8988T (cell line): ENCODE results near the gene OR8D4.
"Not testable (repeated sequence)": the region's sequence is repeated elsewhere in the genome, so short reads cannot be mapped to it uniquely, and the experiment has no call there.

ENCODE experiments used
- DNase-seq: peaks from one replicate; pipeline ENCODE4 v3.0.0; 2011

The OR8D4 gene

DNA sequence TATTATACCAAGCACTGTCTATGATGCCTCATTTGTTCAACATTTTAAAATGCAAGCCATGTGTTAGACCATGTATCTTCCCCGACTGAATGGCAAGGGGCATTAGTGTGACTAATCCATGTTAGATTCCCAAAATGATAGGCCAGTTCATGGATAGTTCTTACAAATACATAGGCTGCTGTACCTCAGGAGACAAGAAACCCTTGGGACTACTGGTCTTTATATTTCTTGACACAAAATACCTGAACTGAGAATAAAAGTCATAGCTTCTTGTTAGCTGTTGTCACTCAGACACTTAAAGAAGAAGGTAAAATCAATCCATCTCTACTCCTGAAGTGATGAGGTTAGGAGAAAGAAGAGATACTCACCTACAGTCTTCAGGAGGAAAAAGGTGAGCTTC lies at the start of gene OR8D4:
Gene OR8D4 (plus strand): TSS at position 301 of the 400 bp plus-strand sequence. CDS start 4,265 bp downstream, outside the sequence.
- no peak for DNase-seq

DNA sequence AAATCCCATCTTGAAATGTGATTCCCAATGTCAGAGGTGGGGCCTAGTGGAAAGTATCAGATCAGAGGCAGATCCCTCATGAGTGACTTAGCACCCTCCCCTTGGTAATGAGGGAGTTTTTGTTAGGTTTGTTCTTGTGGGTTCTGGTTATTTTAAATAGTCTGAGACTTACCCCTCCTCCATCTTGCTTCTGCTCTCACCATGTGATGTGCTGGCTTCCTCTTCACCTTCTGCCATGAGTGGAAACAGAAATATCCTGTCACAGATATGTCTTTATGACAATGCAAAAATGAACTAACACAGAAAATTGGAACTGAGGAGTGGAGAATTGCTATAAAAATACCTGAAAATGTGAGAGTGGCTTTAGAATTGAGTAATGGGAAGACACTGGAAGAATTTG lies 49.6 kb upstream of the OR8D4 start:
- DNase-seq: no peak

DNA sequence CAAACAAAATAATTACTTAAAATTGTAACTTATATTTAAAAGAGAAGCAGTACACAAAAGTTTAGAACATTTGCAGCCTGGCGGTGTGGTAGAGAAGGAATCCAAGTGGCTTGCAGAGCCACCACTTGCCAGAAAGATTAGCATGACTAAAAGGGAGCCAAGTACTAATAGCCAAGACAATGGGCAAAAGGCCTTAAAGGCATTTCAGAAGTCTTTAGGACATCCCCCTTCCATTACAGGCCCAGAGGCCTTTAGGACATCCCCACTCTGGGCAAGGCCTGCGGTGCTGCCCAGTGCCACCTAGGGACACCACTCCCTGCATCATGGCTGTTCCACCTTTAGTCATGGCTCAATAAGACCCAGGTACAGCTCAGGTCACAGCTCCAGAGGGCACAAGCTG lies 48.9 kb upstream of the OR8D4 start:
- DNase-seq: no peak

- no peak for DNase-seq
Measured at GRCh38 chr11:123856444-123856843, 45.5 kb upstream of the OR8D4 start.

GRCh38 chr11:123859731-123860130 lies 42.2 kb upstream of the OR8D4 start:
- DNase-seq: no peak

DNA sequence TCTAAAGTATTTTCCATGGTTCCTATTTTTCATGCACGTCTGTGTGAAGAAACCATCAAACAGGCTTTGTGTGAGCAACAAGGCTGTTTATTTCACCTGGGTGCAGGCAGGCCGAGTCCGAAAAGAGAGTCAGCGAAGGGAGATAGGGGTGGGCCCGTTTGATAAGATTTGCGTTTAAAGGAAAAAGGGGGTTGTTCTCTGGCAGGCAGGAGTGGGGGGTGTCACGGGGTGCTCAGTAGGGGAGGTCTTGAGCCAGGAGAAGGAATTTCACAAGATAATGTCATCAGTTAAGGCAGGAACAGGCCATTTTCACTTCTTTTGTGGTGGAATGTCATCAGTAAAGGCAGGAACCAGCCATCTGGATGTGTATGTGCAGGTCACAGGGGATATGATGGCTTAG lies 36.7 kb upstream of the OR8D4 start:
- DNase-seq: not testable (repeated sequence)

DNA sequence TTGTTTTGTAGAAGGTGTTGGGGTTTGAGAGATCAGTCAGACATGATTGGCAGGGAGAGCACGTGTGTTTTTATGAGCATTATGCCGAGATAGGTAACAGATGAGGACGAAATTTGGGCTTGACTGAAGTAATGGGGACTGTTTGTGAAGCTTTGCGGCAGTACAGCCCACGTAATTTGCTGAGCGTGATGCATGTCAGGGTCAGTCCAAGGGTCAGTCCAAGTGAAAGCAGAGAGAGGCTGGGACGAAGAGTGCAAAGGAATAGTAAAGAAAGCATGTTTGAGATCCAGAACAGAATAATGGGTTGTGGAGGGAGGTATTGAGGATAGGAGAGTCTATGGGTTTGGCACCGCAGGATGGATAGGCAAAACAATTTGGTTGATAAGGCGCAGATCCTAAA lies 34.2 kb upstream of the OR8D4 start:
- not testable (repeated sequence) for DNase-seq

- DNase-seq: no peak
Measured at GRCh38 chr11:123880912-123881311, 21.1 kb upstream of the OR8D4 start.

DNA sequence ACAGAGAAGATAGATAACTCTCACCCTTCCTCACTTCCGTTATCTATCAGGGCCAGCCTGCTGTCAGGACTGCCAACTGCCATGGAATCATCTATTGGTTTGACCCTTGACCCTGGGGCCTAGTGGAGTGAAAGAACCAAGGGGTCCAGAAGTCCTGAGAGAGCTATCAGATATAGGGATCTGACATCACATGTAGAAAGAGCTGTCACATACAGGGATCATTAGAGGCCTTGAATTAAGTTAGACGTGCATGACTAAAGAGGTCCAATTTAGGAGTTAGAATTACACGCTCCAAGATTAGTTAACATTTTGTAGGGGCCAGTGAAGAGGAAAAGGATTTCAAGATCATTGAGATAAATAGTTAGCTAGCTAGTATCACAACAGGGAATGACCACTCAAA lies 16.4 kb upstream of the OR8D4 start, which contains the start of gene TMEM225:
Gene TMEM225 (minus strand): TSS at position 101 of the 400 bp plus-strand sequence. CDS start 245 bp downstream, outside the sequence.
- DNase-seq: no peak

DNA sequence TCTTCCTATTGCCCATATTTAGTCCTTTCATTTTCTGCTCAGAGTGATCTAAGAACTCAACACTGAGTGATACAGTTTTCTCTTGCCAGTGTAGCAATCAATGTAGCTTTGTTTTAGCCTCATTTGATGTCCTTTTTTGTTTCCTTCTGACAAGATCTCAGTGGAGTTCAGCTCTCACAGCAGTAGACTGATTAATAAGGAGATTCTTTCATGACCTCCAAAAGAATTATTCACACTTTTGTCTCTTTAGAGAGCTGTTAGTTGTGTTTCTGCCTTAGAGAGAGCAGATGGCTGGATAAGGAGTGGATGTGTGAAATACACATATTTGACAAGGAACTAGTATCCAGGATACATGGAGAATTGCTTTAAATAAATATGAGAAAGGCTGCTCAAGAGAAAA lies 9.9 kb upstream of the OR8D4 start:
- DNase-seq: no peak

- DNase-seq: no peak
Measured at GRCh38 chr11:123899792-123900191, 2.2 kb upstream of the OR8D4 start.

DNA sequence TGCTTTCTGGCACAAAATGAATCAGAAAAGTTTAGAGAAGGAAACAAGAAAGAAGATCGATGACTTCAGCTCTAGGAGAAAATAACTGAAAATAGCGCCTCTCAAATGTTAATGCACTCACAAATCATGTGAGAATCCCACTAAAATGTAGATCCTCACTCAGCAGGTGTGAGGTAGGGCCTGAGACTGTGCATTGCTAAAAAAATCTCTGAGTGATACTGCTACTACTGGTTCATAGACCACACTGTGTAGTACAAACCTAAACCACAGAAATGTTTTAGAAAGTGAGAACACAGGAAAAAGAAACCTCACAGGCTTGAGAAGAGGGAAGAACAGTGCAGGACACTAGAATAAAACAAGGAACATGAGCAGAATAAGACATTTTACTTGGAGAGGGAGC lies 2.0 kb downstream of the OR8D4 start:
- no peak for DNase-seq

GRCh38 chr11:123904932-123905331 lies 3.0 kb downstream of the OR8D4 start:
- DNase-seq: no peak

DNA sequence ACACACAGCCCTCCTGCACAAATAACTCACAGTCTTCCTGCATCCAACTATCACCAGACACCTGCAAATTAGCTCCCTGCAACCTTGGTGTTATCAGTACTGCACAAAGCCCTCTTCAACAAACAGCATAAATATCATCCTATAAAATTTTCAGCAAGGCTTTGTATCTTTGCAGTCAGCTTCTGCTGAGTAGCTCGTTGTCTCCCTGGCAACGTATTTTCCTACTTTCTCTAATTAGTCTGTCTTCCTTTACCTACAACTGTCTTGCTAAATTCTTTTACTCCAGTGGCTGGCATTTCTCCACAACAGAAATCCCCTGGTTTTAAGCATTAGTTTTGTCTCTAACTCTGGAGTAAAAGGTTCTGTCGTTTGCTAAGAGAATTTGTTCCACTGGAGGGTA lies 3.9 kb downstream of the OR8D4 start:
- DNase-seq: no peak

GRCh38 chr11:123920943-123921342 lies 19.0 kb downstream of the OR8D4 start:
- no peak for DNase-seq

GRCh38 chr11:123924027-123924426 lies 22.1 kb downstream of the OR8D4 start:
- no peak for DNase-seq

DNA sequence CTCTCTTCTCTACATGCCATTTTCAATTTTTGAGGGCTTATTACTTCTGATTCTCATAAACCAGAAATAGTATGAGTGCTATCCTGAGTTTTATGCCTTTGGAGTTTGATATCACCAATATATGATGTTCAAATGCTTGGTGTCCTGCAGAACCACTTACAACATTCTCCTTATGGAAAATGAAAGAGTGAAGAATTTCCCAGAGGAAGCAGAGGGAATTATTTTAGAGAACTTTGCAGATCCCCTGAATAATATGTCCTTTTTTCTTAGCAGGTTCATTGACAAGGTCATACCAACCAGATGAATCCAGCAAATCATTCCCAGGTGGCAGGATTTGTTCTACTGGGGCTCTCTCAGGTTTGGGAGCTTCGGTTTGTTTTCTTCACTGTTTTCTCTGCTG lies 37.4 kb downstream of the OR8D4 start, which contains the start of gene OR4D5:
Gene OR4D5 (plus strand): TSS at position 301 of the 400 bp plus-strand sequence. CDS start 0 bp downstream, at position 301.
- no peak for DNase-seq

DNA sequence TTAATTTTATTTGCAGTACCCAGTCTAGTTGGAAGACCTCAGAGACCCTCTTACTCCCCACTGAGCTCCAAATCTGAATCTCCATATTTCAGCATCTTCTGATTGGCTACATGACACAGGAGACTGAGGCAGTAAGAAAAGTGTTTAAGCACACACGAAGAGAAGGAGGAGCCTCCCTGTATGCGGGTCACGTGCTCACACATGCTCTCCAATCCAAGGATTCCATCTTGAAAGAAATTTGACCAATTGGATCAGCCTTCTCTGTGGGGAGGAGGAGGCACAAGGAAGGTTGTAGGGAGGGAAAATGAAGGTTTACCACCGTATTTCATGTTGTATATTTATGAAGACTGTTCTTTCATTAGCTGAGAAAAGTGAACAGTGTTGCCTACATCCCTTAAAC lies 40.4 kb downstream of the OR8D4 start:
- DNase-seq: no peak

- no peak for DNase-seq
Measured at GRCh38 chr11:123943738-123944137, 41.8 kb downstream of the OR8D4 start, which contains the start of gene OR6T1. Gene OR6T1 (minus strand): TSS chr11:123943838. CDS start chr11:123943838, 0 bp downstream.

- no peak for DNase-seq
Measured at GRCh38 chr11:123945132-123945531, 43.2 kb downstream of the OR8D4 start.

DNA sequence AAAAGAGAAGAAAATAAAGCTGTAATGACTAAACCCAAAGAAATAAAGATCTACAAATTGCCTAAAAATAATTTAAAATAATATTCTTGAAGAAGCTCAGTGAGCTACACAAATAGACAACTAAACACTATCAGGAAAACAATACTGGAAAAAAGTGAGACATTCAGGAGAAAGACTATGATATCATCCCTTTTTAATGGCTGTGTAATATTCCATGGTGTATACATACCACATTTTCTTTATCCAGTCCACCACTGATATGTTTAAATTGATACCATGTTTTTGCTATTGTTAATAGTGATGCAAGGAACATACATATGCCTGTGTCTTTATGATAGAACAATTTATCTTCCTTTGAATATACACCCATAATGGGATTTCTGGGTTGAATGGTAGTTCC lies 54.8 kb downstream of the OR8D4 start:
- DNase-seq: no peak
